Measurements from ENCODE around the gene IL36RN.
A peak's percentile ranks its signal among the peaks of the same experiment; 100 is the strongest.
"Not testable (repeated sequence)": the region's sequence is repeated elsewhere in the genome, so short reads cannot be mapped to it uniquely, and the experiment has no call there.

IL36RN gene

GRCh38 chr2:113093613-113093977, 34.6 kb downstream of the IL36RN start:
- no peak overlapping the region for H3K4me3 ChIP-seq (ENCODE audit: low read depth, low read length)
- TF ChIP-seq, protein P1, sequence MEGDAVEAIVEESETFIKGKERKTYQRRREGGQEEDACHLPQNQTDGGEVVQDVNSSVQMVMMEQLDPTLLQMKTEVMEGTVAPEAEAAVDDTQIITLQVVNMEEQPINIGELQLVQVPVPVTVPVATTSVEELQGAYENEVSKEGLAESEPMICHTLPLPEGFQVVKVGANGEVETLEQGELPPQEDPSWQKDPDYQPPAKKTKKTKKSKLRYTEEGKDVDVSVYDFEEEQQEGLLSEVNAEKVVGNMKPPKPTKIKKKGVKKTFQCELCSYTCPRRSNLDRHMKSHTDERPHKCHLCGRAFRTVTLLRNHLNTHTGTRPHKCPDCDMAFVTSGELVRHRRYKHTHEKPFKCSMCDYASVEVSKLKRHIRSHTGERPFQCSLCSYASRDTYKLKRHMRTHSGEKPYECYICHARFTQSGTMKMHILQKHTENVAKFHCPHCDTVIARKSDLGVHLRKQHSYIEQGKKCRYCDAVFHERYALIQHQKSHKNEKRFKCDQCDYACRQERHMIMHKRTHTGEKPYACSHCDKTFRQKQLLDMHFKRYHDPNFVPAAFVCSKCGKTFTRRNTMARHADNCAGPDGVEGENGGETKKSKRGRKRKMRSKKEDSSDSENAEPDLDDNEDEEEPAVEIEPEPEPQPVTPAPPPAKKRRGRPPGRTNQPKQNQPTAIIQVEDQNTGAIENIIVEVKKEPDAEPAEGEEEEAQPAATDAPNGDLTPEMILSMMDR (IDR thresholded peaks at IDR 0.05; ENCODE audit: borderline replicate concordance, insufficient read depth, low read depth, low read length): no peak

DNA sequence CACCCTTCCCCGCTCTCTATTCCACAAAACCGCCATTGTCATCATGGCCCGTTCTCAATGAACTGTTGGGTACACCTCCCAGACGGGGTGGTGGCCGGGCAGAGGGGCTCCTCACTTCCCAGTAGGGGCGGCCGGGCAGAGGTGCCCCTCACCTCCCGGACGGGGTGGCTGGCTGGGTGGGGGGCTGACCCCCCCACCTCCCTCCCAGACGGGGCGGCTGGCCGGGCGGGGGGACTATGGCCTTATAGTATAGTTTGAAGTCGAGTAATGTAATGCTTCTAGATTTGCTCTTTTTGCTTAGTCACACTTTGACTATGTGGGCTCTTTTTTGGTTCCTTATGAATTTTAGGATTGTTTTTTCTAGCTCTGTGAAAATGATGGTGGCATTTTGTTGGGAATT, 37.3 kb downstream of the IL36RN start:
- H3K4me3 ChIP-seq (ENCODE audit: low read depth, low read length): not testable (repeated sequence)

GRCh38 chr2:113096842-113097618, 38.0 kb downstream of the IL36RN start:
- not testable (repeated sequence) for H3K4me3 ChIP-seq (ENCODE audit: low read depth, low read length)

- H3K4me3 ChIP-seq (ENCODE audit: low read depth, low read length): no peak overlapping the region
- TF ChIP-seq, protein P1 (IDR thresholded peaks at IDR 0.05; ENCODE audit: borderline replicate concordance, insufficient read depth, low read depth, low read length): 0 out of 2 replicates have a peak, but pooled peaks have one; percentile 3
Observed at GRCh38 chr2:113098041-113098440, 39.0 kb downstream of the IL36RN start.

- TF ChIP-seq, protein P1 (IDR thresholded peaks at IDR 0.05; ENCODE audit: borderline replicate concordance, insufficient read depth, low read depth, low read length): no peak
- H3K4me3 ChIP-seq (ENCODE audit: low read depth, low read length): no peak overlapping the region
Observed at GRCh38 chr2:113098532-113098931, 39.5 kb downstream of the IL36RN start.

GRCh38 chr2:113102133-113102532, 43.1 kb downstream of the IL36RN start:
- TF ChIP-seq, protein P1 (IDR thresholded peaks at IDR 0.05; ENCODE audit: borderline replicate concordance, insufficient read depth, low read depth, low read length): no peak
- H3K4me3 ChIP-seq (ENCODE audit: low read depth, low read length): no peak overlapping the region

DNA sequence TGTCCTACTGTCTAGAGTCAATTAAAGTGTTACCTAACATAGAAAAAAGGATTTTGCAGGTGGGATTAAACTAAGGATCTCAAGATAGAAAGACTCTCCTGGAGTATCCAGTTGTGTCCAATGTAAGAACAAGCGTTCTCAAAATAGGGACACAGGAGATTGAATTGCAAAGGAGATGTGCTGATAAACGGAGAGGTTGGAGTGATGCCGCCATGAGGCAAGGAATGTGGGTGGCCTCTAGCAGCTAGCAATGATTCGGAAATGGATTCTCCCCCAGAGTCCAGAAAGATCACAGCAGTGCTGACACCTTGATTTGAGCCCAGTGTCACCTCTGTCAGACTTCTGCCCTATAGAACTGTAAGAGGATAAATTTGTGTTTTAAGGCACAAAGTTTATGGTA, 44.3 kb downstream of the IL36RN start:
- TF ChIP-seq, protein P1 (IDR thresholded peaks at IDR 0.05; ENCODE audit: borderline replicate concordance, insufficient read depth, low read depth, low read length): no peak
- no peak overlapping the region for H3K4me3 ChIP-seq (ENCODE audit: low read depth, low read length)

DNA sequence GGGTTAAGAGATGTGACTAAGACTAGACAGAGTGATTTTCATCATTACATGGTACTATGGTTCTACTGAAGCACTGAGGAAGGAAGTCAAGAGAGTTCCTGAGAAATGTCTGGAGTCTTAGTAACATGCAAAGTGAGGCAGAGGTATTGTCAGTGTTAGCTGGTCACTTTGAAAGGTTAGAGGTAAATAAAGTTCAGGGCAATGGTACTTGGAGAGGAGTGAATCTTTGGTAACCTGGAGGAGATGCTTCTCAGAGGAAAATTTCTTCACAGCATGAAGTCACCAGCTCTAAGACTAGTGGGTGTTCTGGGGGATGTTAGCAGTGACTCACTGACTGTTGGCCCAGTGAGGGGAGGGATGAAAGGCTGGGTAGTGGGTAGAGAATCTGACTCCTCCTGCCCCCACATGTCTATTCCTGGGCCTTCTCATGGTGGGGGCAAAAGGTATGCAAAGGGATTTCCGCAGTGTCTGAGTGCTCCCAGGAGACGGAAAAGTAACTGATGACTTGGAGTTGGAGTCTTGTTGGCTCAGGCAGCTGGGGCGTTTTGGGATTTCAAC, 45.1 kb downstream of the IL36RN start:
- H3K4me3 ChIP-seq (ENCODE audit: low read depth, low read length): no peak overlapping the region

More for the DNA sequence above, 45.1 kb downstream of the IL36RN start:
- TF ChIP-seq, protein P1 (IDR thresholded peaks at IDR 0.05; ENCODE audit: borderline replicate concordance, insufficient read depth, low read depth, low read length): no peak
